IgD-negative memory B cell (primary cell): ENCODE results near the gene ASPA. TPM values are rescaled to one million over a fixed set of nuclear protein-coding genes. Genes with fewer than 3 reads are reported as not detected.
"Not testable (repeated sequence)": the region's sequence is repeated elsewhere in the genome, so short reads cannot be mapped to it uniquely, and the experiment has no call there.

Experiments used
- H3K27ac Mint-ChIP-seq, 3 donors: one replicate each; pipeline ENCODE4 v1.8.0; 2020 to 2022; ENCODE audit warnings: mild to moderate bottlenecking in 3 of 3, mixed read lengths in 3 of 3, moderate library complexity in 1 of 3
- H3K27me3 Mint-ChIP-seq: one replicate; pipeline ENCODE4 v1.8.0; 2021; ENCODE audit warnings: mixed read lengths
- H3K36me3 Mint-ChIP-seq: one replicate; pipeline ENCODE4 v1.8.0; 2020; ENCODE audit warnings: mild to moderate bottlenecking, mixed read lengths
- H3K4me1 Mint-ChIP-seq, 3 donors: one replicate each; pipeline ENCODE4 v1.8.0; 2020 to 2022; ENCODE audit warnings: mixed read lengths in 3 of 3, mild to moderate bottlenecking in 1 of 3
- H3K4me3 Mint-ChIP-seq, 4 donors: one replicate each; pipeline ENCODE4 v1.8.0; 2020 to 2022; ENCODE audit warnings: mild to moderate bottlenecking in 4 of 4, mixed read lengths in 4 of 4, moderate library complexity in 3 of 4
- H3K9me3 Mint-ChIP-seq, 3 donors: one replicate each; pipeline ENCODE4 v1.8.0; 2020 to 2021; ENCODE audit warnings: mixed read lengths in 3 of 3, mild to moderate bottlenecking in 1 of 3
- polyA plus RNA-seq: library from polyadenylated mRNA; unstranded; fragments of 300-500 nt; fragmentation: Illumina TruSeq; gene quantifications from one replicate; pipeline ENCODE4 v1.2.3, GENCODE V29; 2021

Gene ASPA
- polyA plus RNA-seq, 1 donor from 2014 or later, result not detected

GRCh38 chr17:3485481-3486068, 9.8 kb downstream of the ASPA start:
- no peaks in the 10 kb centered on the region for H3K4me1 Mint-ChIP-seq
- H3K27me3 Mint-ChIP-seq, result peaks cover 21% of the 10 kb centered on the region
- no peaks in the 10 kb centered on the region for H3K36me3 Mint-ChIP-seq
- H3K4me3 Mint-ChIP-seq, result no peak overlapping the region
- H3K27ac Mint-ChIP-seq, result no peak overlapping the region
- no peaks in the 10 kb centered on the region for H3K9me3 Mint-ChIP-seq

- H3K4me1 Mint-ChIP-seq, result no peaks in the 10 kb centered on the region
- peaks cover 10% of the 10 kb centered on the region for H3K27me3 Mint-ChIP-seq
- H3K27ac Mint-ChIP-seq, result no peak overlapping the region
- no peak overlapping the region for H3K4me3 Mint-ChIP-seq
- H3K9me3 Mint-ChIP-seq, result peaks cover 0 to 4% (median 2%) of the 10 kb centered on the region in 3 donors
- H3K36me3 Mint-ChIP-seq, result peaks cover 2% of the 10 kb centered on the region
Measured at GRCh38 chr17:3497101-3497500, 21.3 kb downstream of the ASPA start.

- H3K9me3 Mint-ChIP-seq, result no peaks in the 10 kb centered on the region
- H3K36me3 Mint-ChIP-seq, result no peaks in the 10 kb centered on the region
- H3K27ac Mint-ChIP-seq, result no peak overlapping the region
- H3K4me3 Mint-ChIP-seq, result no peak overlapping the region
- H3K27me3 Mint-ChIP-seq, result no peaks in the 10 kb centered on the region
- no peaks in the 10 kb centered on the region for H3K4me1 Mint-ChIP-seq
Measured at GRCh38 chr17:3501344-3501743, 25.5 kb downstream of the ASPA start.

DNA sequence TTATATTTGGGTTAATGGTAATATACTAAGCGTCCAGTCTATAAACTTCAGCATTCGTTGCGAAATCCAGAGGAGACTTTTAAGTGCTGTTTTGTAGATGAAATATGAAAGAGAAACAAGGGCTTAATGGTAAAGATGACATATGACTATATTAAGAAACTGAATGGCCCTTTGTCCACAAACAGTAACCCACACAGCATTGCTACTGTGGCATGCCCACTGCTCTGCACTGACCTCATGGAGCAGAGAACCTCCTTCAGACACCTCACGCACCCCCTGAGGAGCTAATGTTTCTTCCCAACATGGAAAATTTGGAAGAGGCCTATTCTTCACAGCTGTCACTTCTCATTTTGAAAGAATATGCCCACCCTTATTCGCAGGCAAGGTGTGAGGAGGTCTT, 26.7 kb downstream of the ASPA start:
- Mint-ChIP-seq H3K4me1 (no peaks in the 10 kb centered on the region), H3K36me3 (no peaks in the 10 kb centered on the region), H3K27ac (no peak overlapping the region), H3K27me3 (no peaks in the 10 kb centered on the region), H3K4me3 (no peak overlapping the region), H3K9me3 (no peaks in the 10 kb centered on the region)

- Mint-ChIP-seq H3K36me3 (no peaks in the 10 kb centered on the region), H3K27me3 (no peaks in the 10 kb centered on the region), H3K9me3 (no peaks in the 10 kb centered on the region), H3K4me3 (no peak overlapping the region), H3K4me1 (no peaks in the 10 kb centered on the region), H3K27ac (no peak overlapping the region)
Measured at GRCh38 chr17:3503285-3503684, 27.5 kb downstream of the ASPA start.

DNA sequence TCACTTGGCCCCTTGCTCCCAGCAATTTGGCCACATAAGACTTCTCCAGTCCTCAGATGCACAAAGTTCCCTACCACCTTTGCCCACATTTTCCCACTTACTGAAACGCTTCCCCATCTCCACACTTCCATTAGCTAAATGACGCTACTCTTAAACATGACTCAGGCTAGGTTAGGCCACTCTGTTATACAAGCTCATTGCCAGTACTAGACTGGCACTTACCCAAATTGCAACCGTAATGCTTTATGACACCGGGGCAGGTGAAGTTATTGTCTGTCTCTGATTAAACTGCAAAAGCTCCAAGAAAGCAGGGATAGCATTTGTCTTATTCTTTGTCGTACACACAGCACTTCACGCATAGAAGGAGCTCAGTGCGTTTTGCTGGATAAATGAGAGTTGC, 29.2 kb downstream of the ASPA start:
- H3K36me3 Mint-ChIP-seq, result no peaks in the 10 kb centered on the region
- H3K4me1 Mint-ChIP-seq, result no peaks in the 10 kb centered on the region
- no peak overlapping the region for H3K27ac Mint-ChIP-seq
- H3K9me3 Mint-ChIP-seq, result peaks cover 0 to 5% (median 0%) of the 10 kb centered on the region in 3 donors
- peaks cover 1% of the 10 kb centered on the region for H3K27me3 Mint-ChIP-seq
- H3K4me3 Mint-ChIP-seq, result no peak overlapping the region

- Mint-ChIP-seq H3K4me1 (no peaks in the 10 kb centered on the region), H3K27ac (no peak overlapping the region), H3K9me3 (peaks cover 0 to 5% (median 0%) of the 10 kb centered on the region in 3 donors), H3K36me3 (no peaks in the 10 kb centered on the region), H3K27me3 (peaks cover 1% of the 10 kb centered on the region), H3K4me3 (no peak overlapping the region)
Measured at GRCh38 chr17:3506054-3506453, 30.3 kb downstream of the ASPA start.

GRCh38 chr17:3507071-3507470, 31.3 kb downstream of the ASPA start:
- no peaks in the 10 kb centered on the region for H3K36me3 Mint-ChIP-seq
- peaks cover 0 to 5% (median 0%) of the 10 kb centered on the region in 3 donors for H3K9me3 Mint-ChIP-seq
- H3K27ac Mint-ChIP-seq, result no peak overlapping the region
- H3K4me1 Mint-ChIP-seq, result no peaks in the 10 kb centered on the region
- H3K27me3 Mint-ChIP-seq, result peaks cover 1% of the 10 kb centered on the region
- no peak overlapping the region for H3K4me3 Mint-ChIP-seq

GRCh38 chr17:3507869-3508268, 32.1 kb downstream of the ASPA start:
- peaks cover 0 to 5% (median 0%) of the 10 kb centered on the region in 3 donors for H3K9me3 Mint-ChIP-seq
- no peaks in the 10 kb centered on the region for H3K36me3 Mint-ChIP-seq
- H3K27ac Mint-ChIP-seq, result no peak overlapping the region
- no peaks in the 10 kb centered on the region for H3K4me1 Mint-ChIP-seq
- peaks cover 1% of the 10 kb centered on the region for H3K27me3 Mint-ChIP-seq
- H3K4me3 Mint-ChIP-seq, result no peak overlapping the region

GRCh38 chr17:3510090-3510489, 34.3 kb downstream of the ASPA start:
- Mint-ChIP-seq H3K27me3 (peaks cover 1% of the 10 kb centered on the region), H3K4me3 (no peak overlapping the region), H3K36me3 (no peaks in the 10 kb centered on the region), H3K9me3 (peaks cover 0 to 5% (median 0%) of the 10 kb centered on the region in 3 donors), H3K4me1 (no peaks in the 10 kb centered on the region), H3K27ac (no peak overlapping the region)

DNA sequence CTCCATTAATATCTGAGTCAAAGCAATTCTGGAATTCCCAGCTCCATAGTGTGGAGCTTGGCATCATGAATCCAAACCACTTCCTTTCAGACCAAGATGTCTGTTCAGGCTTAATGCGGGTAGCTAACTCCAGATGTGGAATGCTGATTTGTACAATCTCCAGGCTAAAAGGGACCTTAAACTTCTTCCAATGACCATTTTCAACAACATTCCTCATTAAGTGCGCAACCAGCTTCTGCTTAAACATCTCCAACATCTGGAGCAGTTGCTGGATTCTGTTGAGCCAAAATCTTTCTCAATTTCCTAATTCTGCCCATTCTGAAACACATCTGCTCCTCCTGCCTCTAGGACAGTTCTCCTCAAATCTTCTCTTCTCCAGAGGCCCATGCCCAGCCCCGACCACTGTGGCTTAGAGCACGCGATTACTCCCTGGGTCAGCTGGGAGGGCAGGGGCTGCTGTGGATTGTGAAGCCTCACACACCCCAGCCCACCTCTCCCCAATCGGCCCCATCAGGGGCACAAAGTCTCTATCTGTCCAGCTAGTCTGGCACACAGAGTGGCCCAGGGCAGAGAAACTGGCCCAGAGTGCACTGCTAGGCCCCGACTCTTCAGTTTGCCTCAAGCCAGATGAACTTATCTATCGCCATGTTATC, 36.2 kb downstream of the ASPA start:
- Mint-ChIP-seq H3K4me3 (no peak overlapping the region), H3K36me3 (peaks cover 2% of the 10 kb centered on the region), H3K27ac (no peak overlapping the region), H3K9me3 (peaks cover 0 to 5% (median 0%) of the 10 kb centered on the region in 3 donors), H3K4me1 (no peaks in the 10 kb centered on the region), H3K27me3 (peaks cover 1% of the 10 kb centered on the region)

GRCh38 chr17:3512505-3513171, 36.8 kb downstream of the ASPA start:
- H3K4me1 Mint-ChIP-seq, result no peaks in the 10 kb centered on the region
- peaks cover 1% of the 10 kb centered on the region for H3K27me3 Mint-ChIP-seq
- H3K36me3 Mint-ChIP-seq, result peaks cover 2% of the 10 kb centered on the region
- no peak overlapping the region for H3K27ac Mint-ChIP-seq
- no peak overlapping the region for H3K4me3 Mint-ChIP-seq
- H3K9me3 Mint-ChIP-seq, result peaks cover 0 to 5% (median 0%) of the 10 kb centered on the region in 3 donors

- H3K4me1 Mint-ChIP-seq, result no peaks in the 10 kb centered on the region
- H3K27me3 Mint-ChIP-seq, result peaks cover 1% of the 10 kb centered on the region
- H3K9me3 Mint-ChIP-seq, result peaks cover 0 to 5% (median 0%) of the 10 kb centered on the region in 3 donors
- H3K27ac Mint-ChIP-seq, result no peak overlapping the region
- peaks cover 2% of the 10 kb centered on the region for H3K36me3 Mint-ChIP-seq
- H3K4me3 Mint-ChIP-seq, result no peak overlapping the region
Measured at GRCh38 chr17:3513305-3514035, 37.7 kb downstream of the ASPA start.

DNA sequence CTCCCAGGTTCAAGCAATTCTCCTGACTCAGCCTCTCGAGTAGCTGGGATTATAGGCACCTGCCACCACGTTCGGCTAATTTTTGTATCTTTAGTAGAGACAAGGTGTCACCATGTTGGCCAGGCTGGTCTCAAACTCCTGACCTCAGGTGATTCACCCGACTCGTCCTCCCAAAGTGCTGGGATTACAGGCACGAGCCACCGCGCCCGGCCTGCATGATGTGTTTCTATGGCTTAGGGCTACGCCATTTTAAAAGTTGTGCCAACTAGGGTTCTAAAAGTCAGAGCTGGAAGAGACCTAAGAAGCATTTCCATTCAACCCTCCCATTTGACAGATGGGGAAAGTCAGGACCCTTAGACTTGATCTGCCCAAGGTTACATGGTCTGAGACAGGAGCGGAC, 38.4 kb downstream of the ASPA start:
- not testable (repeated sequence) for H3K9me3 Mint-ChIP-seq, H3K4me3 Mint-ChIP-seq, H3K27ac Mint-ChIP-seq, H3K4me1 Mint-ChIP-seq, H3K36me3 Mint-ChIP-seq, H3K27me3 Mint-ChIP-seq

- Mint-ChIP-seq H3K4me1 (no peaks in the 10 kb centered on the region), H3K4me3 (no peak overlapping the region), H3K27ac (peak overlapping the region in 1 of 3 donors; percentile 47), H3K9me3 (no peaks in the 10 kb centered on the region), H3K27me3 (no peaks in the 10 kb centered on the region), H3K36me3 (peaks cover 2% of the 10 kb centered on the region)
Measured at GRCh38 chr17:3514873-3515272, 39.1 kb downstream of the ASPA start.
